ENCODE data around the gene PGAM5. TPM values are rescaled to one million over a fixed set of nuclear protein-coding genes. Genes with fewer than 3 reads are reported as not detected.
"Not testable (repeated sequence)": the region's sequence is repeated elsewhere in the genome, so short reads cannot be mapped to it uniquely, and the experiment has no call there.

PGAM5 gene
- total and polyA plus RNA-seq, 8 donors, result 1.8 to 49.8 (median 15.5) TPM

- H3K27me3 ChIP-seq, result no peaks in the 10 kb centered on the region
- no peaks in the 10 kb centered on the region for H3K9me3 ChIP-seq
- intact Hi-C loops (cut with DNase I; ENCODE audit: low total_unique reads), result no loop called here
- no peak overlapping the region for H3K4me3 ChIP-seq
- no peak overlapping the region for H3K27ac ChIP-seq
- no peak for TF ChIP-seq CTCF (IDR thresholded peaks at IDR 0.05)
- no peak for TF ChIP-seq POLR2AphosphoS5 (IDR thresholded peaks at IDR 0.05)
- no peak for TF ChIP-seq EP300 (IDR thresholded peaks at IDR 0.05)
- no peak for TF ChIP-seq POLR2A (IDR thresholded peaks at IDR 0.05)
- no peaks in the 10 kb centered on the region for H3K4me1 ChIP-seq
- 73 to 95% (median 81%) methylated on average over 2 to 3 of the region's 3 CpGs for WGBS, 5 donors
- DNase-seq, result no peak
- H3K36me3 ChIP-seq, result peaks cover 88 to 100% (median 100%) of the 10 kb centered on the region in 4 donors
Observed at GRCh38 chr12:132746613-132747012, 36.0 kb downstream of the PGAM5 start.

GRCh38 chr12:132747395-132747794 lies 36.8 kb downstream of the PGAM5 start:
- H3K27me3 ChIP-seq, result no peaks in the 10 kb centered on the region
- H3K9me3 ChIP-seq, result no peaks in the 10 kb centered on the region
- H3K4me1 ChIP-seq, result no peaks in the 10 kb centered on the region
- no peak for DNase-seq
- intact Hi-C loops (cut with DNase I; ENCODE audit: low total_unique reads), result no loop called here
- TF ChIP-seq CTCF (IDR thresholded peaks at IDR 0.05), result no peak
- H3K4me3 ChIP-seq, result no peak overlapping the region
- H3K27ac ChIP-seq, result no peak overlapping the region
- WGBS, 5 donors, result 92 to 96% (median 95%) methylated on average over 10 to 11 of the region's 11 CpGs
- H3K36me3 ChIP-seq, result peaks cover 88 to 100% (median 100%) of the 10 kb centered on the region in 4 donors

- H3K9me3 ChIP-seq, result no peaks in the 10 kb centered on the region
- intact Hi-C loops (cut with DNase I; ENCODE audit: low total_unique reads), result no loop called here
- 91 to 95% (median 93%) methylated on average over 21 to 22 of the region's 22 CpGs for WGBS, 5 donors
- H3K27me3 ChIP-seq, result no peaks in the 10 kb centered on the region
- no peaks in the 10 kb centered on the region for H3K4me1 ChIP-seq
- peaks cover 88 to 100% (median 100%) of the 10 kb centered on the region in 4 donors for H3K36me3 ChIP-seq
- H3K27ac ChIP-seq, result no peak overlapping the region
- DNase-seq, result no peak
- H3K4me3 ChIP-seq, result no peak overlapping the region
- no peak for TF ChIP-seq POLR2A (IDR thresholded peaks at IDR 0.05)
- TF ChIP-seq EP300 (IDR thresholded peaks at IDR 0.05), result no peak
- no peak for TF ChIP-seq POLR2AphosphoS5 (IDR thresholded peaks at IDR 0.05)
- no peak for TF ChIP-seq CTCF (IDR thresholded peaks at IDR 0.05)
Observed at GRCh38 chr12:132747896-132748295, 37.3 kb downstream of the PGAM5 start.

GRCh38 chr12:132748319-132748718 lies 37.7 kb downstream of the PGAM5 start:
- H3K27me3 ChIP-seq, result no peaks in the 10 kb centered on the region
- DNase-seq, result no peak
- intact Hi-C loops (cut with DNase I; ENCODE audit: low total_unique reads), result no loop called here
- H3K36me3 ChIP-seq, result peaks cover 87 to 100% (median 100%) of the 10 kb centered on the region in 4 donors
- no peak for TF ChIP-seq EP300 (IDR thresholded peaks at IDR 0.05)
- no peak for TF ChIP-seq CTCF (IDR thresholded peaks at IDR 0.05)
- TF ChIP-seq POLR2A (IDR thresholded peaks at IDR 0.05), result no peak
- TF ChIP-seq POLR2AphosphoS5 (IDR thresholded peaks at IDR 0.05), result no peak
- H3K4me3 ChIP-seq, result no peak overlapping the region
- WGBS, 5 donors, result 83 to 91% (median 90%) methylated on average over 10 of the region's 10 CpGs
- H3K4me1 ChIP-seq, result no peaks in the 10 kb centered on the region
- no peaks in the 10 kb centered on the region for H3K9me3 ChIP-seq
- no peak overlapping the region for H3K27ac ChIP-seq

- intact Hi-C loops (cut with DNase I; ENCODE audit: low total_unique reads), result not testable (repeated sequence)
Observed at GRCh38 chr12:132753670-132754069, 43.0 kb downstream of the PGAM5 start.

More at GRCh38 chr12:132753670-132754069, 43.0 kb downstream of the PGAM5 start:
- H3K36me3 ChIP-seq, result peaks cover 51 to 100% (median 89%) of the 10 kb centered on the region in 4 donors
- WGBS, 5 donors, result 94 to 97% (median 96%) methylated on average over 7 of the region's 7 CpGs
- not testable (repeated sequence) for H3K9me3 ChIP-seq, H3K4me3 ChIP-seq, DNase-seq, H3K27ac ChIP-seq, H3K27me3 ChIP-seq, H3K4me1 ChIP-seq
